ENCODE measurements around the gene PRAME.
"Not testable (repeated sequence)": the region's sequence is repeated elsewhere in the genome, so short reads cannot be mapped to it uniquely, and the experiment has no call there.

The PRAME gene

DNA sequence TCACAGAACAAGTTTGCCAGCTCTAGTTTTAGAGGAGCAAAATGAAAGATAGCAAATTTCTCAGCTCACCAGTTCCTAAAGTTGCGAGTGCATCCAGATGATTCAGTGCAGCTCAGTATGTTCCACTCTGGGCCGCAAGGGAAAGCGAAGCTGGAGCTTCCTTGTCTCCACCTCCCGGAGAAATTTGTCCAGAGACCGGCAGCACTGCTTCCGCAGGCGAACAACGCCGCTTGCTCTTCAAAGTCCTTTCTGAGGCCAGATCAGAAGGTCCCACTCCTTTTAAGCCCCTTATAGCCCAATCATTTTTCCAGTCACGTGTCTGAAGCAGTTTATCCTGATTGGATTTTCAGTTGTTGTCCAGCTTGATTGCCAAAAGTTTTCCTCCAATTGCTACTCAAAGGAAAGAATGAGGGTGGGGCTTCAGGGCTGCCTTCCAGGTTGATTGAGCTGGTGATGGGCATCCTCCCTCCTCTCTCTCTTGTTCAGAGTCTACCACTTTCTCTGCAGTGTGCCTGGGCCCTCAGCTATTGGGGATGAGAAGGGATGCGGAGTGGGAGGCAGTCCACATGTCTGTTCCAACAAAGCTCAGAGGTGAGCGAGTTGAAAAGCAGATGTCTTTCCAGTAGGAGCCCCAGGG is 38.9 kb downstream of the PRAME start, which contains the start of gene ZNF280A:
TSS of gene ZNF280A (minus strand) at position 251 of the 637 bp plus-strand sequence. CDS start 4,640 bp downstream, outside the sequence.
- no peak within 1 kb of the TSS for H3K4me3 ChIP-seq (ENCODE audit: low read depth, low read length)
- TF ChIP-seq, protein P1, sequence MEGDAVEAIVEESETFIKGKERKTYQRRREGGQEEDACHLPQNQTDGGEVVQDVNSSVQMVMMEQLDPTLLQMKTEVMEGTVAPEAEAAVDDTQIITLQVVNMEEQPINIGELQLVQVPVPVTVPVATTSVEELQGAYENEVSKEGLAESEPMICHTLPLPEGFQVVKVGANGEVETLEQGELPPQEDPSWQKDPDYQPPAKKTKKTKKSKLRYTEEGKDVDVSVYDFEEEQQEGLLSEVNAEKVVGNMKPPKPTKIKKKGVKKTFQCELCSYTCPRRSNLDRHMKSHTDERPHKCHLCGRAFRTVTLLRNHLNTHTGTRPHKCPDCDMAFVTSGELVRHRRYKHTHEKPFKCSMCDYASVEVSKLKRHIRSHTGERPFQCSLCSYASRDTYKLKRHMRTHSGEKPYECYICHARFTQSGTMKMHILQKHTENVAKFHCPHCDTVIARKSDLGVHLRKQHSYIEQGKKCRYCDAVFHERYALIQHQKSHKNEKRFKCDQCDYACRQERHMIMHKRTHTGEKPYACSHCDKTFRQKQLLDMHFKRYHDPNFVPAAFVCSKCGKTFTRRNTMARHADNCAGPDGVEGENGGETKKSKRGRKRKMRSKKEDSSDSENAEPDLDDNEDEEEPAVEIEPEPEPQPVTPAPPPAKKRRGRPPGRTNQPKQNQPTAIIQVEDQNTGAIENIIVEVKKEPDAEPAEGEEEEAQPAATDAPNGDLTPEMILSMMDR (IDR thresholded peaks at IDR 0.05; ENCODE audit: low read depth, low read length, missing control alignments): peak; percentile 8
- H3K27me3 ChIP-seq (replicated peaks): peaks cover 2% of the 10 kb centered on the region
- in situ Hi-C loops (cut with HindIII; ENCODE audit: low pct_ligation_motif_present, low sequenced_read_pairs): no loop called here
- H3K27ac ChIP-seq: peak within 1 kb of the TSS; percentile 19
- H3K36me3 ChIP-seq (replicated peaks): no peaks in the 10 kb centered on the region
- peak; percentile 1 for DNase-seq

DNA sequence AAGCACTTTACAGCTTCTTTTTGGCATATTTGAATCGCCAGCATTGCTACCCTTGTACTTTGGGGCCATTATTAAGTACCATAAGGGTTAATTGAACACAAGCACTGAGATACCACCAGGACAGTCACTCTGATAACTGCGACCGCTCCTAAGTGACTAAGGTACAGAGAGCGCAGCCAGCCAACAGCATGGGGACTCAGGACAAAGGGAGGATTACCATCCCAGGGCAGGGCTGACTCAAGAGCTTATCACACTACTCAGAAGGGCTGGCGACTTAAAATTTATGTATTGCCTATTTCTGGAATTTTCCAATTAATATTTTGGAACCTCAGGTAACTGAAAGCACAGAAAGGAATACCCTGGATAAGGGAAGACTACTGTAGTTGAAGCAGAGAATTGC is 39.5 kb downstream of the PRAME start:
- H3K36me3 ChIP-seq (replicated peaks): no peaks in the 10 kb centered on the region
- in situ Hi-C loops (cut with HindIII; ENCODE audit: low pct_ligation_motif_present, low sequenced_read_pairs): no loop called here
- peaks cover 4% of the 10 kb centered on the region for H3K27me3 ChIP-seq (replicated peaks)
- no peak for DNase-seq
- TF ChIP-seq, protein P1 (IDR thresholded peaks at IDR 0.05; ENCODE audit: low read depth, low read length, missing control alignments): no peak
- H3K4me3 ChIP-seq (ENCODE audit: low read depth, low read length): no peak overlapping the region
- H3K27ac ChIP-seq: peak overlapping the region; percentile 19

GRCh38 chr22:22516992-22517391 is 42.1 kb downstream of the PRAME start:
- TF ChIP-seq, protein P1 (IDR thresholded peaks at IDR 0.05; ENCODE audit: low read depth, low read length, missing control alignments): no peak
- in situ Hi-C loops (cut with HindIII; ENCODE audit: low pct_ligation_motif_present, low sequenced_read_pairs): no loop called here

GRCh38 chr22:22515890-22516289 is 43.2 kb downstream of the PRAME start:
- DNase-seq: no peak
- in situ Hi-C loops (cut with HindIII; ENCODE audit: low pct_ligation_motif_present, low sequenced_read_pairs): no loop called here
- H3K4me3 ChIP-seq (ENCODE audit: low read depth, low read length): no peak overlapping the region
- peaks cover 11% of the 10 kb centered on the region for H3K27me3 ChIP-seq (replicated peaks)
- no peaks in the 10 kb centered on the region for H3K36me3 ChIP-seq (replicated peaks)
- no peak overlapping the region for H3K27ac ChIP-seq
- TF ChIP-seq, protein P1 (IDR thresholded peaks at IDR 0.05; ENCODE audit: low read depth, low read length, missing control alignments): no peak

More at GRCh38 chr22:22516992-22517391, 42.1 kb downstream of the PRAME start:
- H3K27me3 ChIP-seq (replicated peaks): peaks cover 8% of the 10 kb centered on the region
- H3K36me3 ChIP-seq (replicated peaks): no peaks in the 10 kb centered on the region
- no peak for DNase-seq
- H3K4me3 ChIP-seq (ENCODE audit: low read depth, low read length): no peak overlapping the region
- no peak overlapping the region for H3K27ac ChIP-seq

DNA sequence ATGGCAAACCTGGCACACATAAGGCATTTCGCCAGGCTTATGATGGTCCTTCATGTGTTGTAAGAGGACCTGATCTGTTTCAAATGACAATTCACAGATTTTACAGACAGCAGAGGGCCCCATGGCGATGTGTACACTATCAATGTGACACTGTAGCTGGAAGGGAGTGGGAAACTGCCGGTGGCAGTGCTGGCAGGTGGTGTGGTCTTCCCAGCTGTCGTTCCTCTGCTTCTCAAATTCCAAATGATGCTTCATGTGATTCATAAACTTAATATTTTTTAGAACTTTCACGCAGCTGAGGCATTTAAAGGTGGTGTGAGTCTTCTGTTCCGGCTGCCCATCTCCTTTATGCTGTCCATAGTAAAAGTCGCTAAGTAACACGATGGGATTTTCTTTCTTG is 44.6 kb downstream of the PRAME start:
- H3K27me3 ChIP-seq (replicated peaks): peaks cover 11% of the 10 kb centered on the region
- DNase-seq; H3K27ac ChIP-seq; H3K36me3 ChIP-seq (replicated peaks); H3K4me3 ChIP-seq (ENCODE audit: low read depth, low read length); in situ Hi-C loops (cut with HindIII; ENCODE audit: low pct_ligation_motif_present, low sequenced_read_pairs): not testable (repeated sequence)

- H3K36me3 ChIP-seq (replicated peaks): no peaks in the 10 kb centered on the region
- TF ChIP-seq, protein P1 (IDR thresholded peaks at IDR 0.05; ENCODE audit: low read depth, low read length, missing control alignments): no peak
- no peak for DNase-seq
- H3K27me3 ChIP-seq (replicated peaks): peaks cover 11% of the 10 kb centered on the region
- H3K27ac ChIP-seq: no peak overlapping the region
- in situ Hi-C loops (cut with HindIII; ENCODE audit: low pct_ligation_motif_present, low sequenced_read_pairs): no loop called here
- no peak overlapping the region for H3K4me3 ChIP-seq (ENCODE audit: low read depth, low read length)
These were observed 45.4 kb downstream of the PRAME start for GRCh38 chr22:22513619-22514018.

All from brain microvascular endothelial cell (primary cell).